ENCODE results near the gene CXADR.
"Not testable (repeated sequence)": the region's sequence is repeated elsewhere in the genome, so short reads cannot be mapped to it uniquely, and the experiment has no call there.

Gene CXADR

DNA sequence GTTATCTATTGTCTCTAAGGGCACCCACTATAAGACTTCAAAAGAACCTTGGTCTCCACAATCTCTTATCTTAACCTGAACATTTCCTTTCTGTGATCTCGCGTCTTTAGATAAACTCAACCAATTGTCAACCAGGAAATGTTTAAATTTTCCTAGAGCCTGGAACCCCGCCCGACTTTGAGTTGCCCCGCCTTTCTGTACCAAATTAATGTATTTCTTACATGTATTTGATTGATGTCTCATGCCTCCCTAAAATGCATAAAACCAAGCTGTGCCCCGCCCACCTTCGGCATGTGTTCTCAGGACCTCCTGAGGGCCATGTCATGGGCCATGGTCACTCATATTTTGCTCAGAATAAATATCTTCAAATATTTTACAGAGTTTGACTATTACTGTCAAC, 5.9 kb upstream of the CXADR start:
- DNase-seq = no peak

DNA sequence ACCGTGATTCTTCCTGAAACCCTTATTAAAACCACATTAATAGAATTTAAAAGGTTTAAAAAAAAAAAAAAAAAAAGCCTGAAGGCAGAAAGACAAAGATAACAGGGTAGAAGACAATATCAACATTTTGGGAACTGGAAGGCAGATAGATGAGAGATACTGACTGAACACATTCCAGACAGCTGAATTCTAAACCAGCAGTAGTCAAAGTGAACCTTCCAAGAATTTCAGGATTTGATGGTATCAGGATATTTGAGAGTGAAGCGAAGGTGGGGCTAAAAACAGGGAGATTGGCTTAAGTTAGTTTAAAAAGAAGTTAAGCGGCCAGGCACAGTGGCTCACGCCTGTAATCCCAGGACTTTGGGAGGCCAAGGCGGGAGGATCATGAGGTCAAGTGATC, 5.3 kb upstream of the CXADR start:
- DNase-seq = no peak

DNA sequence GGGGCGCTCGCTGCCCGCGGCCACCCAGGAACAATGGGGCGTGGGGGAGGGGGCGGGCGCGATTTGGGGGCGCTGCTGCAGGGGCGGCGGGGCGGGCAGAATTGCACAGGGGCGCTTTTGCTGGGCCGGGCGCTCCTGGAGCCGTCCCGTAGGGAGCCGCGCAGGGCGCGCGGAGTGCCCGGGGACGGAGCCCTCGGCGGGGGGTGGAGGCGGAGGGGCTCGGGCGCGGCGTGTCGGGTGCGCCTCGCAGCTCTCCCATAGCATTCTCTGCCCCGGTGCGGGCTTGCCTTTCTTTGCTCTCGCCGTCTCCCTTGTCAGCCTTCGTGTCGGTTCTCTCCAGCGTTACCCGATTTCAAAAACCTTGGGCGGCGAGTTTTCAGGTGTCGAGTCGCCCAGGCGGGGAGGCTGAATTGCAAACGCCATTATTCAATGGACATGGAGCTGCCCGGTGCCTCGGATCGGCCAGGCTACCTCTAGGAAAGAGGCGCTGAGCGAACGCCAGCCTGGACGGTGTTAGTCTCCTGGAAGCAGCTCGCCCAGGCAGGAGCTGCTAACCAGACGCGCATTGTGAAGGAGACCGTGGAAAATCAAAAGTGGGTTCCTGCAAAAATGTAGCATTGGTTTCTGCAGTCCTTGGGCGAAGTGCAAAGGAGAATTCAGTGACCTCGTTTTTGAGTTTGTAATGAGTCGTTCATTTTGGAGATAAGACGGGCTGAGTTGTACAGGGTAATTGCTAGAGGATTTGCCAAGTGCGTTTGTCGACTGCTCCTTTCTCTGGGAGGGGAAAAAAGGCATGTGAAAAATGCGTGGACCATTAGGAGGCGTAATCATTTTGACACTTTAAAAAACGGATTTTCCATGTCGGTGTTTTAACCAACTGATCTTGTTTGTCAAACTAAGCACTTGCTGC, 626 bp downstream of the CXADR start:
- peak; percentile 35 for DNase-seq

DNA sequence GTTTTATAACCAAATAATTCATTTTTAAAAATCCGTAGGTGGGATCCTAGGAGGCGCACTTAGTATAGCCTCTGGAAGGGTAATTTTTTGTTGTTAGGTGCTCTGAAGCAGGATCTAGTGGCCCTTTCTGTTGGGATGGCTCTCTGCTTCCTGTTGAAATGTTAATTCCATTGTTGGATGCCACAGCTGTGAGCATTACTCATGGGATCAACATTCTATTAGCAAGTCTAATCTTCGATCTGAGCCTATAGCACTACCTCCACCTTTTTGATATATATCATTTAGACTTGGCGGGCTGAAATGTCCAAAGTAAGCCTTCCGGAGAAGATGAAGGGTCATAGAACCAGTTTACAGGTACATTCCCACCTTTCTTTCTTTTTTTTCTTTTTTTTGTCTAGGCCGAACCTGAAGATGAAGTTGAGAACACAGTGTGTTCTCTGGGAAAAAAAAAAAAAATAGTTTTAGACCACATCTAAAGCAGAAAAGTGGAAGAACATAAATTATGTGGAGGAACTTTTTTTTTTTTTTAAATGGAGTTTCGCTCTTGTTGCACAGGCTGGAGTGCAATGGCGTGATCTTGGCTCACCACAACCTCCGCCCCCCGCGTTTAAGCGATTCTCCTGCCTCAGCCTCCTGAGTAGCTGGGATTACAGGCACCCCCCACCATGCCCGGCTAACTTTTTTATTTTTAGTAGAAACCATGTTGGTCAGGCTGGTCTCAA, 1.4 kb downstream of the CXADR start:
- DNase-seq = no peak

DNA sequence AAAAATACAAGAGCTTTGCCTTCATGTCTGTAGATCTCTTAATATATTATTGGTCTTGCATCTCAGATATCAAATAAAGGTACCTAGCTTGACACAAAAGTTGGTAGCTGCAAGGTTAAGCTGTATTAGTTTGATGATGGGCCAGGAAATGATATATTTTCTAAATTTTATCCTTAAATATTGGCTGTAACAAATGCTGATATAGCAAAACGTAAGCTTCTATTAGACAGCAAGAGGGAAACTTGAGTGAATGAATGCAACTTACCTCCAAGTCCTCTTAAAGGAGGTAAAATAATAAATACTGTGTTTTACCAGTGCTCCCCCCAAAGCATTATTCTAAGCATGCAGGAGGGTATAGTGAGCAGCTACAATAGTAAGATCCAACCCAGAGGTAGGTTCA, 4.2 kb downstream of the CXADR start:
- DNase-seq = not testable (repeated sequence)

DNA sequence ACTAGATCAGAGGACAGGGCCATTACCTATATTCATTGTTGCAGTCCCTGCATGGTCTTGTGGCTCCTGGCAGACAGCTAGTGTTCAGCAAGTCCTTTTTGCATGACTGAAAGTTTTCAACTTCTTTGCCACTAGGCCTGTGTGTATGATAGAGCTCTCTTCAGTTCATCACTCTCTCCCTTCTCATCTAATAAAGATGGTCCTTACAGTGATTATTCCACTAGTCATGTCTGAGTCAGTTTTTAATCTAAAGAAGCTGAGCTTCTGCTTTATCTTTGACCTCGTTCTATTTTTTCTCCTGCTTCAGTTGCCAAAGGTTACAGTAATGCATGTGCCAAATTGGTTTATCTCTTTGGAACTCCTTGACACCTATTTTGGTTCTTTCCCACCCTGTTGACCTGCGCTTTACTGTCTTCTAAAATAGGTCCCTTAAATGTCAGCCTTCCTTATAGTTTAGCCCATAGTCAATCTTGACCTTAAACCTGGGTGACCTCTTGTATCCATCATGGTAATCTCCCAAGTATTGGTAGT, 6.4 kb downstream of the CXADR start:
- DNase-seq = no peak

DNA sequence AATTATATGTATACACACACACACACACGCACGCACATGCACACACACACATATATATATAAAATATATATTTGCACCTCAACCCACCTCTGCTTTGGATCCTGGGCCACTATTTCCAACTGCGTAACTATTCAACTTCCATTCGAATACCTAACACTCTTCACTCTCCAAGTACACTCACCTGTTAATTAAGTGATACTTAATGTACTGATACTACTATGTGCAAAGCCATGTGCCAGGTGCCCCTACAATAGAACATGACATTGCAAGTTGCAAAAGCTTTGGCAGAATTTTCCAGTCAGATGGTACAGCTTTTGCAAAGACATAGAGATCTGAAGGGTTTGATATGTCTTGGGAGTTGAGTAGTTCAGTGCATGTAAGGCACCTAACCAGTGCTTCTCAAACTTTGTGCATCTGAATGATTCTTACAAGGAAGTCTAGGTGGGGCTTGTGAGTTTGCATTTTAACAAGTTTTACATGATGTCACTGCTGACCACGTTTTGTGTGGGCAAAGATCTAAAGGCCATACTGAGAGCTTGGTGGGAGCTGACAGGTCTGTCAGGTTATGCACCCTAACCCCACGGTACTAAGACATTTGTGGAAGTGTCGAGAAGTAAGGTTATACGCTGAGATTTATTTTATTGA, 7.2 kb downstream of the CXADR start:
- no peak for DNase-seq

DNA sequence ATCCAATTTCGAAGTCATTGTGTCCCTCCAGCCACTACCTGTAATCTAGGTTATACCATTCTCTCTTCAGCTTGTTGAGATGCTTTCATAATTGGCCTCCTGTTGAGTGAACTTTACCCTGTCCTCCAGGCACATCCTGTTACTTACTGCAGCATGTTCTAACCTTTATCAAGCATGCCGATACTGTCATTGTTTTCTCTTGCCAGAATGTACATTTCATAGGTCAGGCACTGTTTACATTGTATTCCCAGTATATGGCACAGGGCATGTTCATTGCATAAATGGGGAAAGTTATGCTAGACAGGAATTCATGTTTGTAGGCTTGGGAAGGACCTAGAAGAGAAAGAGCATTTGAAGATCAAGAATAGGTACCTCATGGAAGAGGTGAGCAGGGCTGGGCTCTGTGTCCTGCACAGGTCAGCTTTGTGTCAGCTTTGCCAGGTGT, 10.2 kb downstream of the CXADR start:
- no peak for DNase-seq

DNA sequence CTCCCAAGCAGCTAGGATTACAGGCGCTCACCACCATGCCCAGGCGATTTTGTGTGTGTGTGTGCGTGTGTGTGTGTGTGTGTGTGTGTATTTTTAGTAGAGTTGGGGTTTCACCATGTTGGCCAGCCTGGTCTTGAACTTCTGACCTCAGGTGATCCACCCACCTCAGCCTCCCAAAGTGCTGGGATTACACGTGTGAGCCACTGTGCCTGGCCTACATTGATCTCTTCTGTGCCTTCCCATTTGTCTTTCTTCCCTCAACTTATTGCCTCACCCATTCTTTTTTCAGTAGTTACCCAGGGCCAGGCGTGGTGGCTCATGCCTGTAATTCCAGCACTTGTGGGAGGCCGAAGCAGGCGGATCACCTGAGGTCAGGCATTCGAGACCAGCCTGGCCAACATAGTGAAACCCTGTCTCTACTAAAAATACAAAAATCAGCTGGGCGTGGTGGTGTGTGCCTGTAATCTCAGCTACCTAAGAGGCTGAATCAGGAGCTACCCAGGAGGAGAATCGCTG, 11.2 kb downstream of the CXADR start:
- not testable (repeated sequence) for DNase-seq

DNA sequence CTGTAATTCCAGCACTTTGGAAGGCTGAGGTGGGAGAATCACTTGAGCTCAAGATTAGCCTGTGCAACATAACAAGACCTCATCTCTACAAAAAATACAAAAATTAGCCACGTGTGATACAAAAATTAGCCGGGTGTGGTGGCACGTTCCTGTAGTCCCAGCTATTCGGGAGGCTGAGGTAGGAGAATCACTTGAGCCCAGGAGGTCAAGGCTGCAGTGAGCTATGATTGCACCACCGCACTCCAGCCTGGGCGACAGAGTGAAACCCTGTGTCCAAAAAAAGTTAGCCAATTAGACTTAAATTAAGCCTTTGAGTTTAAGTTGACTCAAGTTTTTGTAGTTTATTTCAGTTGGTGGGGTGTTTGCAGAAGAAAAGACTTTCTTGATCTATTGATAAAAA, 11.8 kb downstream of the CXADR start:
- no peak for DNase-seq

DNA sequence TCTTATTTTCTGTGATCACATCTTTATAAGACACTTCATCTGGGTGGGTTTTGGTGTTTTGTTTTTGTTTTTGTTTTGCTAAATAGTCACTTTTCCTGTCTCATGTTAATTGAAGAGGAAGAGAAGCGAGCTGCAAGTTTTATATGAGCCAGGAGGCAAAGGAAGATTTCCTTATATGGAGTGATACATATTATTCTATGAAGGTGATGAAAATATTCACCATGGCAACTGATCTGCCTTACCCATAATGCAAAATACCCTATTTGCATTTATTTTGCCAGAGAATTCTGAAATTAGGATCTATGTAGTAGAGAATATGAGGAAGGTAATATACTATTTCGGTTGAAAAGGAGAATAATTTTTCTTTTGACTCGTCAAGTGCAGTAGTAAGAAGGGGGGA, 13.9 kb downstream of the CXADR start:
- DNase-seq = no peak

DNA sequence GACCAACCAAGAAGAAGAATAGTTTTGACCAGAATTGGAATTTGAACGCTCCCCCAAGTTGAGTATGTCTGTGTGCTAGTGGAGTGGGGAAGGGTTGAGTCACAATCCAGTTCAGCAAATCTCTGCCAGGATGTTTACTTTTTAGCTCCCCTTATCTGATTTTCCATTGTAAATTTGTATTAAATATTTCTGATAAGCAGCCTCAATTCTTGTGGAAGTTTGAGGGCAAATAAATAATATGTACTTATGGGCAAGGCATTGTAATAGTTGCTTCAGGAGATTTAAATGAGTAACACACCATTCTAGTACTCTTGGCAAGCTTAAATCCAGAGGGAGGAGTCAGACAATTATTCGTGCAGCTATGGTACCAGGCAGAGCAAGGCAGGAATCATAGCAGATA, 14.4 kb downstream of the CXADR start:
- DNase-seq = no peak

DNA sequence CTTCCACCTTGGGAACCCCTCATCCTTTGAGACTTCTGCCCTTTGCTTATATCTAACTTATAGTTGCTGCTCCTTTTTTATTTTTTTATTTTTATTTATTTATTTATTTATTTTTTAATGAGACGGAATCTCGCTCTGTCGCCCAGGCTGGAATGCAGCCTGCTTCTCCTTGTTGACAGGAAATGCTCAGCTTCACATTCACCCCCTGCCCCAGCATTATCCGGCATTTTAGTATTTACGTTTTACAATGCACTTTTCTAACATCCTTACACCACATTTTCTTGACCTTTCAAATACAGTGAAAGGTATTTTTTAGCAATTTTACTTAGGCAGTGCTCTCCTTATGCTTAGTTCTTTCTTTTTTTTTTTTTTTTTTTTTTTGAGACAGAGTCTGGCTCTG, 14.9 kb downstream of the CXADR start:
- DNase-seq = no peak

DNA sequence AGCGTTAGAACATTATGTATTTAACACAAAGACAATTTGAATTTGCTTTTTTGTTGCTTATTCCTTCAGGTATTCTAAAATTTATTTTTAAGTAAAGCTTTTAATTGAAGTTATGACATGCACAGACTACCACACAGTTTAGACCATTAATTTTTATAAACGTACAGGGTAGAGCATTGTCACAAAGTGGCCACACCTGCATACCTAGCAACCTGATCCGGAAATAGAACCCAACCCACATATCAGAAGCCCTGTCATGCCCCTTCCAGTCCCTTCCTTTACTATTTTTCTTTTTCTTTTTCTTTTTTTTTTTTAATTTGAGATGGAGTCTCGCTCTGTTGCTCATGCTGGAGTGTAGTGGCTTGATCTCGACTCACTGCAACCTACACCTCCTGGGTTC, 16.8 kb downstream of the CXADR start:
- no peak for DNase-seq

DNA sequence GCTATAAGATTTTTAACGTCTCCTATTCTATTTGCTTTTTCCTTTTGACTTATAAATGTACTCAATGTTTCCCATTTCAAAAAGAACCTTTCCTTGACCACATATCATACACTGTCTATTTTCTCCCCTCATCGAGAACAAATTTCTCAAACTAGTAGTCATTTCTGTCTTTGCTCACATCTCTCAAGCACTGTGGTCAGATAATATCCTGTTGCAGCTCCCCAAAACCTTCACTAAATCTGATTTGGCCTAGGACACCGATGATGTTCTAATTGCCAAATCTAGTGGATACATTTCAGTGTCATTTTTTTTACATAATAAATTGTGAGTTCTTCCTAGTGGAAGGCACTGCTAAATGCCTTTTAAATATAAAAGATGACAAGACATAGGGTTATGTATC, 19.4 kb downstream of the CXADR start:
- no peak for DNase-seq

DNA sequence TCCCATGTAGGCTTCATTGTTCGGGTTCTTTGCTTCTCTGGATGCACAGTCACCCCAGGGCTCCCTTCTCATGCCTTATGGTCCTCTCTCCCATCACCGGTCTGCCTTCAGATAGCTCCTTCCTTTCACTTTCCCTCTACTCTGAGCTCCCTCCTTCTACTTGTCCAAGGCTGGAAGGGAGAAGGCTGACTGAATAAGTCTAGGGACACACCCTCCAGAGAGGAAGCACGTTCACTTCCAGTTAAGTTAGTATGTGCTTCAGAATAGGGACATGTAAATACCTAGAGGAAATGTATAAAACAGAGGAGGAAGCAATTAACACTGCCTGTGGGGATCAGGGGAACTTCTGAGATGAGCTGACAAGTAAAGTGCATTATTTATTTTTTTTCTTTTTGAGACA, 23.5 kb downstream of the CXADR start:
- DNase-seq = no peak

DNA sequence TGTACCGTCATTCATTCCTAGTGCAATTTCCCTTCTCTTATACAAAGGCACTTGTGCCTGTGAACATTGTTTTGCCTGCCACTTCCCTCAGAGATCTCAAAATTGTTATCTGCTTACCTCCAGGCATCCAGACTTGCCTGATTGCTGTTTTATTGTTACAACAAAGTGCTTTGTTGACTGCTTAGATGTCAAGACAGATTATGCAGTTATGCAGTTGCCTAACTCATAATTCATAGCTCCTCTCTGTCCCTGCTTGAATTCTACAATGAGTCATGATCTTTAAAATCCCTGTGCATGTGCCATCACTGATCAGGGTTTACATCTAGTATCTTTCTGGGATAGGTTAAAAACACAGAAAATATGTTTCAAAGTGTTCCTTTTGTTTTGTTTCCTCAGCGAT, 24.5 kb downstream of the CXADR start:
- DNase-seq = no peak

DNA sequence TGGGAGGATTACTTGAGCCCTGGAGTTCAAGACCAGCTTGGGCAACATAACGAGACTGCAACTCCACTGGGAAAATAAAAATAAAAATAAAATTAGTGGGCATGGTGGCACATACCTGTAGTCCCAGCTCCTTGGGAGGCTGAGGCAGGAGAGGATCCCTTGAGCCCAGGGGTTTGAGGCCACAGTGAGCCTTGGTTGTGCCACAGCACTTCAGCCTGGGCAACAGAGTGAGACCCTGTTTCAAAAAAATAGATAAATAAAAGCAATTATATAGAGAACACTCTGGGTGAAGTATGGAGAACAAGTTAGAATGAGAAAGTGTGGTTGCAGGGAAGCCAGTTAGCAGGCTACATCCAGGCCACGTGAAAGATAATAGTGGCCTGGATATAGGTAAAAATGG, 25.7 kb downstream of the CXADR start:
- DNase-seq = no peak

DNA sequence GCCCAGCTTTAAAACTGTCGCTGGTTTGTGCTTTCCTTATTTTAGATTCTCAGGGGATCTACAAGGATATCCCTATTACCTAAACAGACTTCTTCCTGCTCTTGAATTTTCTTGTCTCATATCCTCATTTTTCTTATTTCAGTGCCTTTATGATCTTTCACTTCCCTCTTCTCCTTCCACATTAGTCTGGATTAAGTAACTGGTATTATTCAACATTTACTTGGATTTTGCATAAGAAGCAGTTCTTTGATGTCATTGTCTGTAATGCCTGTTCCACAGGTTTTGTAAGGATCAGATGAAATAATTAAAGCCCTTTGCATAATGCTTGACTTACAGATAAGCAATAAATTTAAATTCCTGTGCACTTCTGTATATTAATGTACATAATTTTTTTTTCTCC, 26.5 kb downstream of the CXADR start:
- no peak for DNase-seq

DNA sequence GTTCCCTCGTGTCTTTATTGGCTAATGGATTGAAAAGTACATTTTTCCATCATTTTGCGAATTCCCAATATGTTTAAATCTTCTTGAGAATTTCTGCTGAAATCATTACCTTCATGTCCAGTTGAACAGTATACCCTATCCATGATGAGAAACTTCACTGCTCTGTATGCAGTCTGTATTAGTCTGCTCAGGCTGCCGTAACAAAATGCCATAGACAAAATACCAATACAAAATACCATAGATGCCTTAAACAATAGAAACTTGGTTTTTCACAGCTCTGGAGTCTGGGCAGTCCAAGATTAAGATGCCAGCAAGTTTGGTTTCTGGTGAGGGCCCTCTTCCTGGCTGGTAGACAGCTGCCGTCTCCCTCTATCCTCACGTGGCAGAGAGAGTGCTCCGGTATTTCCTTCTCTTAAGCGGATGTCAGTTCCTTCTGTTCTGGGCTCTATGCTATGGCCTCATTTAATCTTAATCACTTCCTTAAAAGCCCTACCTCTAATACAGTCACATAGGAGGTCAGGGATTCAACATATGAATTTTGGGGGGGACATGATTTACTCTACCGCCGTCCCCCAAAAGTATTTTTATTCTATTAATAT, 27.0 kb downstream of the CXADR start:
- no peak for DNase-seq

DNA sequence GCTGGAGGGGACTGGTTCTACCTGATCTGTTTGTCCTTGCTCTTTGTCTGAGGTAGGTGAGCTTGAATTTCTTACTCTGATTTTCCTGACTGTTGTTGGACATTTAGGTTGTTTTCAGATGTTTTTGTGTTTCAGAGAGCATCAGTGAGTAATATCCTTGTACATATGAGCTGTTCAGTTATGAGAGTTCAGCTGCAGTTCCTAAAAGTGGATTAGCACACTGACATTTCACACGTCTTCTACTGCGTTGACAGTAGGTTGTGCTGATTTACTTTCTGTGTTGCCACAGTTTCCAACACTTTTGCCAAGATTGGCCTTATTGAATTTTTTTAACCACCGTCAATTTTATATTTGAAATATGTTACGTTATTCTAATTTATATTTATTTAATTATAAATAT, 27.7 kb downstream of the CXADR start:
- no peak for DNase-seq

DNA sequence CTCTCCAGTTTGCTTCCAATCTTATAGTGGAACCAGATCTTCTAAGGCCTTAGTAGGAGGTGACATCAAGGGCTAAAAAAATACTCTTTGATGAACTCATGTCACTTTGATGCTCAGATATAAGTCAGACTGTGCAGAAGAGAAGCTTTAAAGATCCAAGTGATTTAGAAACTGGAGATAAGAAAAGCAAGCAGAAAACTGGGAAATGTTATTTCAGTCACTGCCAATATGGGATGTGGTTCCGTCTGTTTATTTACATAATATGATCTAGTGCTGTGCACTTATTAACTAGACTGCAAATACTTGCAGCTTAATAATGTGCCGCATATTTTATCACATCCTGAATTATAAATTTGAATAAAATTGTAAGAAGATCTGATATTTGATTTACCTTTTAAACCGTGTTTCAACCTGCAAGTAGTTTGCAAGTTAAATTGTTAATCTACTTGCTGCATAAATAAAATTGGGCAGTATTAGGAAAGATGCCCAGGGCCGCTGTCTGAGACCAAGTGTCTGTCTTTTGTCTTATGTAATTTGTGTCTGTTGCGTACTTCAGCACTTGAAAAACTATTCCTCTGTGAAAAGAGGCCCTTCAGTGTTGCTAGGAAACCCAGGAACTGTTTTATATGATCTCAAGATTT, 29.6 kb downstream of the CXADR start:
- no peak for DNase-seq

Data from NCI-H748 treated with DMSO at 0.1 percent for 48 hours (cell line).